ENCODE results near the gene SRMS.

The SRMS gene

DNA sequence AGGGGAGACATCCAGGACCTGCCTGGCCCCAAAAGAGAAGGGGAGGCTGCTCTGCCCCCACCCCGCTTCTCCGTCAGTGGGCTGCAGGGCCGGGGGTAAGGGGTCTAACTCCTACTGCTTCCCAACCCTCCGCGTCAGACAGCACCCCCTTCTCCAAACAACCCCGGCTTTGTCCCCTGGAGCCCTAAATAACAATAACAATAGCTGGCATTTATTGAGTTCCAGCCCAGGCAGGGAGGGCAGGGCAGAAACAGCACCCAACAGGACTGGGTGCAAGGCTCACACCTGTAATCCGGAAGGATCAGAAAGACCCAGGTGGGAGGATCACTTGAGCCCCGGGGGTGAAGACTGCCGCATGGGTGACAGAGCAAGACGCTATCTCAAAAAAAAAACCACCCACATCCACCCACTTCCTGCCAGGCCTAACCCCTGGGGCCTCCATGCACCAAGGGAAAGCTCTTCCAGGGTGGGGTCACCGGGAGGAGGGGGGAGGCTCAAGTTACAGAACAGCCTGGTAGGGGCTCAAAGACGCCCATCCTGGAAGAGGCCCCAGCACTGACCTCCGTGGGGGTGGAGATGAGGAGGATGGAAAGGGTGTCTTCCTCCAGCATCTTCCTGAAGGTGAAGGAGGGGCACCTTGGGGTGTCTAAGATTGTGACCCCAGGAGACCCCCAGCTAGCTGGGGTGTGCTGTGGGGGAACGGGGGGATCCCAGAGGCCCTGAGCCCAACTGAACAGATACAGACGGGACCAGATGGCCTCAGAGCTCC lies 5.1 kb upstream of the SRMS start:
- peak; percentile 80 for DNase-seq (ENCODE audit: low spot score)

DNA sequence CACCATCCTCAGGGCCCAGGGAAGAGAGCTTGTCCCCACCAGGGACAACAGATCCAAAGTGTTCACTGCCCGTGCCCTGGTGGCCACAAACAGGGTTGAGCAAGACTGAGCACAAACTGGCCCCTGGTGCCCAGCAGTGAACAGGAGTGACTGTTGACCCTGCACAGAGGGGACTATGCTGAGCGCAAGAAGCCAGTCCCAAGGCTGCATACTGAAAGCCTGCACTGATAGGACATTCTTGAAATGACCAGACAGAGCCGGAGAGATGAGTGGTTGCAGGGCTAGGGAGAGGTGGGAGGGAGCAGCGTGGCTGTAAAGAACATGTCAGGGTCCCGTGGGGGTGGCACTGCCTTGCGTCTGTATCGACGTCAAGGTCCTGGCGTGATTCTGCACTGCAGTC lies 3.5 kb upstream of the SRMS start:
- peak; percentile 41 for DNase-seq (ENCODE audit: low spot score)

- DNase-seq (ENCODE audit: low spot score) = no peak
Measured at GRCh38 chr20:63549679-63550282, 2.2 kb upstream of the SRMS start.

DNA sequence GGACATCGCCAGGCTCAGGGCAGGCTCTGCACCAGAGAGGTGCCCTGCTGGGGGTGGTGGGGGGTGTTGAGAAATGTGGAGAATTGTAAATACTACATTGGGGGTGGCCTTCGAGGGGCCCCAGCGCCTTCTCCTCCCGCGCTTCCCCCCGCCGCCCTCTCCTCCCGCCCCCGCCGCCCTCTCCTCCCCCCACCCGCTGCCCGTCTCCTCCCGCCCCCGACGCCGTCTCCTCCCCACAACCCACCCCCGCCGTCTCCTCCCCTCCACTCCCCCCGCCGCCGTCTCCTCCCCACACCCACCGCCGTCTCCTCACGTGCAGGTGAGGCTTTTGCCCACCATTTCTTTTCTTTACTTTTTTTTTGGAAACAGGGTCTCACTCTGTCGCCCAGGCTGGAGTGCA lies 1.5 kb upstream of the SRMS start:
- DNase-seq (ENCODE audit: low spot score) = no peak

GRCh38 chr20:63548542-63548941 lies 993 bp upstream of the SRMS start:
- DNase-seq (ENCODE audit: low spot score) = no peak

GRCh38 chr20:63546956-63547724 lies 409 bp downstream of the SRMS start:
- no peak for DNase-seq (ENCODE audit: low spot score)

GRCh38 chr20:63546256-63546955 lies 1.1 kb downstream of the SRMS start:
- no peak for DNase-seq (ENCODE audit: low spot score)

DNA sequence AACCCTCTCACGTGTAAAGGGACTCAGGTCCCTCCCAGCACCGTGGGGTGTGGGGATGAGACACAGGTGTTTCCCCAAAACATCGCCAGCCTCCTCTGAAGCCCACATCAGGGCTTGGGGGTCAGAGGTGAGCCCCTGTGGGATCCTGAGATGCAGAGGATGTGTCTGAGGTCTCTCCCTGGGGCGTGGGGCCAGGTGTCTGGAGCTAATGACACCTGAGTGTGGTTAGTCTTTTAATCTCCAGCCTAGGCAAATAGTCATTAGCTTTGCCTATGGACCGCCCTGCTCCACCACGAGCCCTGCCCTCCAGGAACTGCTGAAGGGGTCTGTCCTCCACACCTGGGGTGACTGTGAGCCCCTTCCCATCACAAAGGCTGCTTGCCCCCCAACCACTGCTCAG lies 1.7 kb downstream of the SRMS start:
- DNase-seq (ENCODE audit: low spot score) = peak; percentile 34

GRCh38 chr20:63544958-63545516 lies 2.5 kb downstream of the SRMS start:
- no peak for DNase-seq (ENCODE audit: low spot score)

- no peak for DNase-seq (ENCODE audit: low spot score)
Measured at GRCh38 chr20:63544241-63544957, 3.1 kb downstream of the SRMS start.

DNA sequence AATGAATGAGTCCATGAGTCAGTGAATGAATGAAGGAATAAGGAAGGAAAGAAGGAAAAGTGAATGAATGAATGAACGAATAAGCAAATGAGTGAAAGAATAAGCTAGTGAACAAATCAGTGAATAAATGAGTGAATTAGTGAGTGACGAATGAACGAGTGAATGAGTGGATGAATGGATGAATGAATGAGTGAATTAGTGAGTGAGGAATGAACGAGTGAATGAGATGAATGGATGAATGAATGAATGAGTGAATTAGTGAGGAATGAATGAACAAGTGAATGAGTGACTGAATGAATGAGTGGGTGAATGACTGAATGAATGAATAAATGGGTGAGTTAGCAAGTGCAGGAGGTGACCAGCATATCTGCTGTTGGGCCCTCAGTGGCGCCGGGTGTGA lies 3.8 kb downstream of the SRMS start:
- no peak for DNase-seq (ENCODE audit: low spot score)

GRCh38 chr20:63543131-63543530 lies 4.4 kb downstream of the SRMS start:
- DNase-seq (ENCODE audit: low spot score) = no peak

DNA sequence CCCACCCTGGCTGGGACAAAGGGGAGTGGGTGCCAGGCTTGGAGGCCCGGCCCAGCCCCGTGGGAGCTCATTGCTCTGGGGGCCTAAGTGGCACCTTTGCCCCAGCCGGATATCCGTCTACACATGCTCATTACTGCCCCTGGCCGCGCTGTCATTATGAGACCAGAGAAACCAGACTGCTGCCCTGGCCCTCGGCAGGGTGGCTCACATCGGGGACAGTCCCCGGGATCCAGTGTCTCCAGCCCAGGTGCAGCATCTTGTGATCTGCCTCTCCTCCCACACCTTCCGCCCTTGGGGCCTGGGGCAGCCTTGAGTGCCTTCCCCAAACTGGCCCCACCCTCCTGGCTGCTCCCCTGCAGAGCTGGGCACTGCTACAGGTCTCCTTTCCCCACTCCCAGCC lies 4.9 kb downstream of the SRMS start:
- DNase-seq (ENCODE audit: low spot score) = no peak

DNA sequence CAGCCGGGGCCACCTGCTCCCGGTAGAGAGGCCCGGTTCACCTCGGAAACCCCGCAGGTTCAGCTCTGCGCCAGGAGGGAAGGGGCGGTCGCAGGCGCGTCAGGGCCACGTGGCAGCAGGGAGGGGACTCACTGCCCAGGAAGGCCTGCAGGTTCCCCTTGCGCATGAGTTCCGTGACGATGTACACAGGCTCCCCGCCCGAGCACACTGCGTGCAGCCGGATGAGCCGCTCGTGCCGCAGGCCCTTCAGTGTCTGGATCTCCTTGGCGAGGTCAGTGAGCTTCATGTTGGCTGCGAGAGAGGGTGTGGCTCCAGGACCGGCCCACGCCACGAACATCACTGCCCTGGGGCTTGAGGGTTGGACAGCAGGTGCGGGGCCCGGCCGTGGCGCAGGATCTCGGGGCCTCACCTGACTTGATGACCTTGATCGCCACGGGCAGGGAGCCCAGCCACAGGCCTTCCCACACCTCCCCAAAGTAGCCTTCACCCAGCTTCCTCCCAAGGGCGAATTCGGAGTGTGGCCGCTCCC lies 5.5 kb downstream of the SRMS start:
- DNase-seq (ENCODE audit: low spot score) = no peak

DNA sequence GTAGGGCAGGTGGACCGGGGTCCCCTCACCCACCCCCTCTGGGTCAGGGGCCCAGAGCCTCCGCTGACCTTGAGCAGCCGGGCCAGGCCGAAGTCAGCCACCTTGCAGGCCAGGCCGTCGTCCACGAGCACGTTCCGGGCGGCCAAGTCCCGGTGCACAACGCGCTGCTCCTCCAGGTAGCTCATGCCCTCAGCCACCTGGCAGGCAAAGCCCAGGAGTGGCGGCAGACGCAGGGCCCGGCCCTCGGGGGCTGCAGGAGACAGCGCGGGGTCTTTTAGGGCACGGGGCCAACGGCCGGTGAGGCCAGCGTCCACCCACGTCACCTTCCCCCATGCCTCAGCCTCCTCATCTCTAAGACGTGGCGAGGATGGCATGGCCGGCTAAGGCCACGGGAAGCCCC lies 6.2 kb downstream of the SRMS start:
- DNase-seq (ENCODE audit: low spot score) = no peak

DNA sequence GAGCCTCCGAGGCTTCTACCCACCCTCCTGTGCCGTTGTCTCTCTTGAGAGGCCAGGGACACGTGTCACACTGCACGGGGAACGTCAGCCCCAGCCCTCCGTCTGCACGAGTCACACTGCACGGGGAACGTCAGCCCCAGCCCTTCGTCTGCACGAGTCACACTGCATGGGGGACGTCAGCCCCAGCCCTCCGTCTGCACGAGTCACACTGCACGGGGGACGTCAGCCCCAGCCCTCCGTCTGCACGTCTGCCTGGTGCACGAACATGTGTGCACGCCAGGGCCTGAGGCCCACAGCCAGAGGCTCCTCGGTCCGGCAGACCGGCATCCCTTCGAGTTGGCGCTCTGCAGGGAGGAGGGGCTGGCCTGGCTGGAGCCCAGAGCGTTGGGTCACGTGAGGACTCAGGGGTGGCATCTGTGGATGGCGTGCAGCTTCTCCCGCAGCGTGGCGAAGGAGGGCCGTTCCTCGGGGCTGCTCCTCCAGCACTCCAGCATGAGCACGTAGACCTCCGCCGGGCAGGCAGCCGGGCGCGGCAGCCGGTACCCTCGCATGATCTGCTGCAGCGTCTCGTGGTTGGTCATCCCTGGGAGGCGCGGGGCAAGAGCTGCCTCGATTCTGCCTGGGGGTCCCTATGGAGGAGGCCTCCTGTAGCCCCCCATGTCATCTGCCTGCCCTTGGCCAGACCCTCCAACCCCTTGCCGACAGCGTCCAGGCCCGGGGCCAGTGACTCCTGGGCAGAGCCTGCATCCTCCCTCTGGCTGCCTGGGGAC lies 6.9 kb downstream of the SRMS start:
- no peak for DNase-seq (ENCODE audit: low spot score)

DNA sequence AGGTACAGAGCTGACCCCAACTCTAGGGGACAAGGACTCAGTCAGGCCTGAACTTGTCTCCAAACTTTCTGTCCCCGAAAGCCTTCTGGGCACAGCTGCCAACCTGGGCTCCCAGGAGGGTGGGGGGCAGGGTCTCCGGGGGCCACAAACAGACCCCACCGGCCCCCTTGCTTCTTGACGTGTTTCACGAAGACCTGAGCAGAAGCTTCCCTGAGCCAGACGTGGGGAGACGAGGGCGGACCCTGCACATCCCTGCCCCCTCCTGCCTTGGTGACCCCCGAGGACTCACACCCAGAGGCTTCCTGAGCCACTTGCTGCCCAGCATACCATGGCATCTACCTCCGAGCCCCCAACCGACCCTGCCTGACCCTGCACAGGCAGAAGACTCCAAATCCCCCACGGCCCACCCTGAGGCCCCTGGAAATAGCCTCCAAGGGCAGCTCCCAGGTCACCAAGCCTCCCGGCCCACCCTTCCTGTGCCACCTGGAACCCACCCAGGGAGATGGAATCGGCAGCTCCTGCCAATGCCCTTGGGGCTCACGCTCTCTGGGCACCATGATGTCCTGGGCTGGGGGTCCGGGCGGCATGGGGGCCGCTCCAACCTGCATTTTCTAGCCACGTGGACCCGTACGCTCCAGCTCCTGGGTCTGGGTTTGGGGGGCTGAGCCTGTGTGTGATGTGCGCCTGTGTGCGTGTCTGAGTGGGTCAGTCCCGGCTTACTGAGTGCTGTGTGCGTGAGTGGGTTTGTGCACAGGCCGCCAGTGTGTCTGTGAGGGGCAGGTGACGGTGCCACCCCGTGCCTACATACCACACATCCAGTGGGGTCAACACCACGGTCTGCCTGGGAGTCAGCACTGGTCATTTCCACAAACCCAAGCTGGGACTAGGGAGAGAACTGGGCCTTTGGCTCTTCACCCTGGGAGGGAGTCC lies 7.8 kb downstream of the SRMS start:
- no peak for DNase-seq (ENCODE audit: low spot score)

DNA sequence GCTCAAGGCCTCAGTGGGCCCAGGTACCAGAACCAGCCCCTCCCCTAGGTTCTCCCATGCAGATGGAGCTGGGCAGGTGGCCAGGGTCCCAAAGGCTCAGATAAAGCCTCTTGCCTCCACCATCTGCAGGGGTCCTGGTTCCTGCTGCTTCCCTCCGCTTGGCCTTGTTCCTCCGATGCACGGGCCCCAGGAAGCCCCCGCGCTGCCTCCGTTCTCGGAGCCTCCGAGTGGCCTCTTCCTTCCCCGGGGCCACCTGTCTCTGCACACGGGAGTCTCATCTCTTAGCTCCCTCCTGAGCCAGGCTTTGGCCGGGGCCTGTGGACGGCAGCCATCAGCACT lies 8.5 kb downstream of the SRMS start:
- no peak for DNase-seq (ENCODE audit: low spot score)
